Measurements from ENCODE around the gene HSD3B7. TPM values are rescaled to one million over a fixed set of nuclear protein-coding genes. Genes with fewer than 3 reads are reported as not detected.

HSD3B7 gene
- total RNA-seq, 1 experiment from 2014 or later, result 4.3 TPM

- in situ Hi-C loops (cut with HindIII; ENCODE audit: low pct_unique_long_range_greater_than_20kb, low sequenced_read_pairs), result no loop called here
- peak; percentile 26 for DNase-seq (ENCODE audit: low read depth, low spot score)
Measured at GRCh38 chr16:30977502-30977901, 7.5 kb upstream of the HSD3B7 start.

DNA sequence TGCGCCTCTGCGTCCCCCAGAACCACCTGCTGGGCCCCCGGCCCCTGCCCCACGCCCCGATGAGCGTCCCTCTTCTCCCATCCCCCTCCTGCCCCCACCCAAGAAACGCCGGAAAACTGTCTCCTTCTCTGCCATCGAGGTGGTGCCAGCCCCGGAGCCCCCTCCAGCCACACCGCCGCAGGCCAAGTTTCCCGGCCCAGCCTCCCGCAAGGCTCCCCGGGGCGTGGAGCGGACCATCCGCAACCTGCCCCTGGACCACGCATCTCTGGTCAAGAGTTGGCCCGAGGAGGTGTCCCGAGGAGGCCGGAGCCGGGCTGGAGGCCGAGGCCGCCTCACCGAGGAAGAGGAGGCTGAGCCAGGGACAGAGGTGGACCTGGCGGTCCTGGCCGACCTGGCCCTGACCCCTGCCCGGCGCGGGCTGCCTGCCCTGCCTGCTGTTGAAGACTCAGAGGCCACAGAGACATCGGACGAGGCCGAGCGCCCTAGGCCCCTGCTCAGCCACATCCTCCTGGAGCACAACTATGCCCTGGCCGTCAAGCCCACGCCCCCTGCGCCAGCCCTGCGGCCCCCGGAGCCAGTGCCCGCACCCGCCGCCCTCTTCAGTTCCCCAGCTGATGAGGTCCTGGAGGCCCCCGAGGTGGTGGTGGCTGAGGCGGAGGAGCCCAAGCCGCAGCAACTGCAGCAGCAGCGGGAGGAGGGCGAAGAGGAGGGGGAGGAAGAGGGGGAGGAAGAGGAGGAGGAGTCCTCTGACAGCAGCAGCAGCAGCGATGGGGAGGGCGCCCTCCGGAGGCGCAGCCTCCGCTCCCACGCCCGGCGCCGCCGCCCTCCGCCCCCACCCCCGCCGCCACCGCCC lies 5.6 kb upstream of the HSD3B7 start:
- in situ Hi-C loops (cut with HindIII; ENCODE audit: low pct_unique_long_range_greater_than_20kb, low sequenced_read_pairs), result no loop called here
- DNase-seq (ENCODE audit: low read depth, low spot score), result no peak

- no peak for DNase-seq (ENCODE audit: low read depth, low spot score)
- in situ Hi-C loops (cut with HindIII; ENCODE audit: low pct_unique_long_range_greater_than_20kb, low sequenced_read_pairs), result no loop called here
Measured at GRCh38 chr16:30980023-30980371, 5.0 kb upstream of the HSD3B7 start.

- DNase-seq (ENCODE audit: low read depth, low spot score), result no peak
- in situ Hi-C loops (cut with HindIII; ENCODE audit: low pct_unique_long_range_greater_than_20kb, low sequenced_read_pairs), result no loop called here
Measured at GRCh38 chr16:30980434-30980833, 4.6 kb upstream of the HSD3B7 start.

DNA sequence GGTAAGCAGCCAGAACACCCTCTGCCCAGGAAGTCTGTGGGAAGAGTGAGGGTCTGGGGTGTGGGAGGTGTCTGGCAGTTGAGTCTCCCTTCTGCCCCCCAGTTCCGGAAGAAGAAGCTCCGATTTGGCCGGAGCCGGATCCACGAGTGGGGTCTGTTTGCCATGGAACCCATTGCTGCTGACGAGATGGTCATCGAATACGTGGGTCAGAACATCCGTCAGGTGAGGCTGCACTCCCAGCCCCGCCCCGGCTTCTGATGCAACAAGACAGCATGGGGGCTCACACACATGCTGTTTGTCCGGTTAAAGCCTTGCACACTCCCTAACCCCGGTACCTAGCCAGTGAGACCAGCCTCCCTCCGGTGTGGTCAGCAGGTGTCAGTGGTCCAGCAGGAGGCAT lies 4.0 kb upstream of the HSD3B7 start:
- in situ Hi-C loops (cut with HindIII; ENCODE audit: low pct_unique_long_range_greater_than_20kb, low sequenced_read_pairs), result no loop called here
- no peak for DNase-seq (ENCODE audit: low read depth, low spot score)

GRCh38 chr16:30982548-30983288 lies 2.3 kb upstream of the HSD3B7 start:
- no peak for DNase-seq (ENCODE audit: low read depth, low spot score)
- in situ Hi-C loops (cut with HindIII; ENCODE audit: low pct_unique_long_range_greater_than_20kb, low sequenced_read_pairs), result no loop called here

GRCh38 chr16:30983289-30983889 lies 1.6 kb upstream of the HSD3B7 start:
- in situ Hi-C loops (cut with HindIII; ENCODE audit: low pct_unique_long_range_greater_than_20kb, low sequenced_read_pairs), result no loop called here
- DNase-seq (ENCODE audit: low read depth, low spot score), result no peak

DNA sequence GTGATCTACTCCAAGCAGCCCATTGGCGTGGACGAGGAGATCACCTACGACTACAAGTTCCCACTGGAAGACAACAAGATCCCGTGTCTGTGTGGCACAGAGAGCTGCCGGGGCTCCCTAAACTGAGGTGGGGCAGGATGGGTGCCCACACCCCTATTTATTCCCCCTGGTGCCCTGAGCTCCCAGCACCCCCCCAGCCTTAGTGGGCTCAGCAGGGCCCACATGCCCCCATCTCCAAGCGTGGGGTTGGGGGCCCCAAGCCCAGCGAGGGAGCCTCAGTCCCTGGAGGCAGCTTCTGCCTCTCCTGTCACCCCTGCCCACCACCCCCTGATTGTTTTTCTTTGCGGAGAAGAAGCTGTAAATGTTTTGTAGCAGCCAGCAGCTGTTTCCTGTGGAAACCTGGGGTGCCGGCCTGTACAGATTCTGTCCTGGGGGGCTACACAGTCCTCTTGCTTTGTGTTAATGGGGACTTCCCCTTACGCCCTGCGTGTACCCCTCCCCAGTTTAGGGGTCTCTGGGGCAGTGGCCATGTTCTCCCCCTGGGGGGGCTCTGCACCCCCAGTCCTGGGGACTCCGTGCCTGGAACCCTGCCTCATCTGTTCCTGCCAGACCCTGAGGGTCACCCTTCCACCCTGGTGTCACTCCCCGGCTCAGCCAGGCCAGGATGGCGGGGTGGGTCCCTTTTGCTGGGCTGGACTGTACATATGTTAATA lies 953 bp upstream of the HSD3B7 start:
- no peak for DNase-seq (ENCODE audit: low read depth, low spot score)
- in situ Hi-C loops (cut with HindIII; ENCODE audit: low pct_unique_long_range_greater_than_20kb, low sequenced_read_pairs), result no loop called here

- in situ Hi-C loops (cut with HindIII; ENCODE audit: low pct_unique_long_range_greater_than_20kb, low sequenced_read_pairs), result no loop called here
- peak; percentile 8 for DNase-seq (ENCODE audit: low read depth, low spot score)
Measured at GRCh38 chr16:30985401-30986128, 558 bp downstream of the HSD3B7 start.

DNA sequence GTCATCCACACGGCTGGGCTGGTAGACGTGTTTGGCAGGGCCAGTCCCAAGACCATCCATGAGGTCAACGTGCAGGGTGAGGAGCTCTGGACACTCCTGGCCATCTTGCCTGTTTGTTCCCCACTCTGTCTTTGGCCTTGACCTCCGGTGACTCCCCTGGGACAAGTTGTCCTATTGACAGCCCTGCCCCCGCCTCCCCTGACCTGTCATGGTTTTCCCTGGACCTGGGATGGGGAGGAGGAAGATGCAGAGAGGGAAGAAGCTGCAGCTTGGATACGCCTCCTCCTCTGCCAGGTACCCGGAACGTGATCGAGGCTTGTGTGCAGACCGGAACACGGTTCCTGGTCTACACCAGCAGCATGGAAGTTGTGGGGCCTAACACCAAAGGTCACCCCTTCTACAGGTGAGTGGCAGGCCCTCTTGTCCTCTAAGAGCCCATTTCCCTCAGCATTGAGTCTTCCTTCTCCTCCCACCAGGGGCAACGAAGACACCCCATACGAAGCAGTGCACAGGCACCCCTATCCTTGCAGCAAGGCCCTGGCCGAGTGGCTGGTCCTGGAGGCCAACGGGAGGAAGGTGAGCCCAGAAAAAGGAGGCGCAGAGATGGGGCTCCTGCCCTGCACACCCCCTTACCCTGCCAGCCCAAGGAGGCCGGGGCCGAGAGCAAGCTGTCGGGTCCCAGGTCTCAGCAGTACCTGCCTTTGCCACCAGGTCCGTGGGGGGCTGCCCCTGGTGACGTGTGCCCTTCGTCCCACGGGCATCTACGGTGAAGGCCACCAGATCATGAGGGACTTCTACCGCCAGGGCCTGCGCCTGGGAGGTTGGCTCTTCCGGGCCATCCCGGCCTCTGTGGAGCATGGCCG lies 1.4 kb downstream of the HSD3B7 start:
- DNase-seq (ENCODE audit: low read depth, low spot score), result no peak
- in situ Hi-C loops (cut with HindIII; ENCODE audit: low pct_unique_long_range_greater_than_20kb, low sequenced_read_pairs), result no loop called here

GRCh38 chr16:30987581-30988190 lies 2.7 kb downstream of the HSD3B7 start:
- in situ Hi-C loops (cut with HindIII; ENCODE audit: low pct_unique_long_range_greater_than_20kb, low sequenced_read_pairs), result no loop called here
- no peak for DNase-seq (ENCODE audit: low read depth, low spot score)

DNA sequence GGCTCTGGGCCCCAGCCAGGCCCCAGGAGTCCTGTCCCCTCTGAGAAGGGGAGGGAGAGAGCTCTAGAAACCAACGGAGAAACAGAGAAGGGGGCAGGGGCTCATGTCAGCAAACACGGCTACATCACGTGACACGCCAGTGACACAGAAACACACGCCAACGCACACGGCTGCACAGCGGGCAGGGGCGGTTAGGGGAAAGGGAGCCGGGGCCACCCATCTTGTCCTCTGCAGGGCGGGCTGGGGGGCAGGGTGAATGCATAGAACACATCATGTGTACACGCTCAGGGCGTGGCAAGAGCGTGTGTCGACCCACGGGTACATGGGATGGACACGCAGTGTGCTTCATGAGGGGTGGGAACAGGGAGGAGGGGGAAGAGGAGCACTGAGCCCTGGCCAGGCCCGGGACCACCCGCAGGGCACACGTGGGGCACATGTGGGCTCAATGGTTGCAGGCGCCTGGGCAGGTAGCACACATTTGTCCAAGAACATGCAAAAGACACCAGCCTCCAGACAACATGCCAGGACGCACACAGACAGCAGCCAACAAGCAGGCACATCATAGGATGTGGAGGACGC lies 4.6 kb downstream of the HSD3B7 start:
- DNase-seq (ENCODE audit: low read depth, low spot score), result no peak
- in situ Hi-C loops (cut with HindIII; ENCODE audit: low pct_unique_long_range_greater_than_20kb, low sequenced_read_pairs), result no loop called here

- in situ Hi-C loops (cut with HindIII; ENCODE audit: low pct_unique_long_range_greater_than_20kb, low sequenced_read_pairs), result no loop called here
- no peak for DNase-seq (ENCODE audit: low read depth, low spot score)
Measured at GRCh38 chr16:30990105-30990504, 5.1 kb downstream of the HSD3B7 start.

DNA sequence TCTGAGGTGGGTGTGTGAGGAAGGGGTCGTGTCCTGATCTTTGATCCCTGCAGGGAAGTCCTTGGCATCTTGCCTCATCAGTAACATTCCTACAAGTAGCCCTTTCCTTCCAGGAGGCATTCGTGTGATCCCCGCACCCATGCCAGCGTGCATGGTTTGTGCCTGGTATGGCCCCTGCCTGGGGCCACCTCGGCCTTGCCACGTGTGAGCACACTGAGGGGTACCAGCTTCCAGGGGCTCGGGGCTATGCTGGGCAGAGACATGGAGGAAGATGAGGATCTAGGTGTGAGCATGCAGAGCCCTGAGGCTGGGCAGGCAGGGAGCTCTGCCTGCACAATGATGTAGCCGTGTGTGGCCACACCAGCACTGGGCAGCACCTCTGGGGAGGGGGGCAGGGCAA lies 6.0 kb downstream of the HSD3B7 start:
- in situ Hi-C loops (cut with HindIII; ENCODE audit: low pct_unique_long_range_greater_than_20kb, low sequenced_read_pairs), result no loop called here

DNA sequence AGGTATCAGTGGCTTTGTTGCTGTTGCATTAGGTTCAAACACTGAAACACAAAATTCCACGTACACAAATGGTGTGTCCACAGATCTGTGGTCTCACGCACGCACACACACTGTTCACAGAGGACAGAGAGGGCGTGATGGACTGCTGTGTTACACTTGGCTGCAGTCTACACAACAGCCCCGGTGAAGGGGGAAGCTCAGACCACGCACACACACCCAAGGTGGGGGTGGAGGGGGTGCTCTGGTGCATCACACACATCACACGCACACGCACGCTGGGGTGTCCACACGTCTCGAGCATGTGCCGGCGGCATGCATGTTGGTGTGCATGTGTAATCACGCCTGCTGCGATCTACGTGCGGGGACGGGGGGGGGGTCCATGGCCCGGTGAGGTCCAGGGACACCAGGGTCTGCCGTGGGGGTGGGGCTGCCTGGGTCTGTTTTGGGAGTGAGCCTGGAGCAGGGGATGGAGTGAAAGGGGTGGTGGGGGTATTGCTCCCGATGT lies 7.3 kb downstream of the HSD3B7 start:
- DNase-seq (ENCODE audit: low read depth, low spot score), result no peak
- in situ Hi-C loops (cut with HindIII; ENCODE audit: low pct_unique_long_range_greater_than_20kb, low sequenced_read_pairs), result no loop called here

More for the DNA sequence above, 6.0 kb downstream of the HSD3B7 start:
- DNase-seq (ENCODE audit: low read depth, low spot score), result no peak
